GM21526 (cell line): ENCODE results near the gene NCOA7.

Experiments
- ATAC-seq: cut with Tn5 transposase; IDR thresholded peaks from one replicate; pipeline ENCODE4 v1.9.1; 2021; ENCODE audit warnings: moderate library complexity; ENCODE audit not compliant: unreplicated experiment, low FRiP score

NCOA7 gene

DNA sequence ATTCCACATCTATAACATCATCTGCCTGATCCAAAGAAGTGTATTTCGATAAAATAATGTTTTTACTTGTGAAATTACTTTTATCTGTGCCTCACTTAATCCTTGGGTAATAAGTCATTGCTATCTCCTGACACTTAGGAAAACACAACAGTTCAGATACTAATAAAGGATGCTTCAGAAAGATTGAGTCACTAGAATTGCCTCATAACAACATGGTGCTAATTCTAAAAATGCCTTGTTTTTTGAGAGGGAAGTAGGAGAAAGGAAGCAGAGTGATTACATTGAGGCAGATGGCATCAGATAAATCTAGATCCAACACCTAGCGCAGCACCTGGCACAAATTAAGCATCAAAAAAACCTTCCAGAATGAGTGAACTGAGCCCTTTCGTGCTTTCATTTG is 69.0 kb downstream of the NCOA7 start:
- no peak for ATAC-seq

DNA sequence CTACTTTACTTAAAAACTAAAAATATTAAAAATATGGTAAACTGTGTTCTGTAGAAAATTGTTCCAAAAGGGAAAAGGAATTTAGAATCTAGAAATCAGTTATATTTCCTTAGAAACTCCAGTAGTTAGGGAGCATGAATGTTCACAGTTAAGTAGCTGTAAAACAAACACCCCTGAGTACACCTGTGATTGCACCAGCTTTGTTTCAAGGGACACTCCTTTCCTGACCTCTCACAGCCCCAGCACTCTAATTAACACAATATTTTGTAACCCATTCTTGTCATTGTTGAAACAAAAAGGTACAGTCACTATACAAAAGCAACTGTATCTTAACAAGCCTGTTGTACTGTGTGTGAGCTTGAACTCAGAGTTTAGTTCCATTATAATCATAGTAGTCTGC is 72.3 kb downstream of the NCOA7 start:
- no peak for ATAC-seq

- no peak for ATAC-seq
Measured at GRCh38 chr6:125865015-125865414, 74.3 kb downstream of the NCOA7 start.

- ATAC-seq = no peak
Measured at GRCh38 chr6:125866433-125866832, 75.7 kb downstream of the NCOA7 start.

GRCh38 chr6:125867483-125867942 is 76.8 kb downstream of the NCOA7 start:
- ATAC-seq = no peak

GRCh38 chr6:125868252-125868651 is 77.5 kb downstream of the NCOA7 start:
- ATAC-seq = no peak

DNA sequence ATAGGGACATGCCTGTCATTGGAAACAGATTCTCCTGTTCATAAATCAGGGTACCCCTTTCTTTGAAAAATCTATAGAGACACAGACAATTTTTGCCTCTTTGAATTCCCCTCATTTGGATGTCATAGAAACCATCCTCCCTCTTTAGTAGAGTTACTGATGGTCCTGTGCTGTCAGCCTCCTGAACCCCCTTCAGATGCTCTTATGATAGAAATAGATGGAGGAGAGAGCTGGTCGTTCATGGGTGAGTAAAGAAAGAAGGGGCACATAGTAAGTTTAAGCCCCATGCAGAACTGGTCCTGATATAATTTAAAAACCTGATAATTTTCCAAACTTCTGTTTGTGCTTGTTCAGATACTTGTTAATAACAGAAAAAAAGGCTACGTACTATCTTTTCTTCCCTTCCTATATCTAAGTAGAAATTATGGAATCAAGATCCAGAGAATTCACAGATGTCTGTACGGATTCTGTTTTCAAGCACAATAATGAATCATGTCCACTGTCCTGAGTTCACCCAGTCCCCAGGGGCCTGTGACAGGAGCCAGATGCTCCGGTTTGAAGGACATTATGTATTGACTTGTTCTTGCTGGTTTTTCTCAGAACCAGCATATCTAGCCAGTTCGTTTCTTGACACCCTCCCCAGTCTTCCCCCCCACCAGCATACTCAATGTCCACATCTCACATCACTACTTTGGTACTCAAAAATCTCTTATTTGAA is 78.1 kb downstream of the NCOA7 start:
- ATAC-seq = no peak

DNA sequence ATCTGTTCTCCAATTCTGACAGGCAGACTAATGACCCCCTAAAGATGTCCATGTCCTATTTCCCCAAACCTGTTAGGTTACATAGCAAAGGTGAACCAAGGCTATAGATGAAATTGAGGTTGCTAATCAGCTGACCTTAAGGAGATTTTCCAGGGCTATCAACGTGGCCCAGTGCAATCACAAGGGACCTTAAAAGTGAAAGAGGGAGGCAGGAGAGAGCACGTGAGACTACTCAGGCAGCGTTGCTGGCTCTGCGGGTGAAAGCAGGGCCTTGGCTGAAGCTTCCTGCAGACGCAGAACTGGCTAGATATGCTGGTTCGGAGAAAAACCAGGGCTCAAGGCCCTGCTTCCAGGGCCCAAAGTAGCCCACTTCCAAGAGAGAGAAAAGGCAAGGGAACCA is 78.7 kb downstream of the NCOA7 start:
- no peak for ATAC-seq

DNA sequence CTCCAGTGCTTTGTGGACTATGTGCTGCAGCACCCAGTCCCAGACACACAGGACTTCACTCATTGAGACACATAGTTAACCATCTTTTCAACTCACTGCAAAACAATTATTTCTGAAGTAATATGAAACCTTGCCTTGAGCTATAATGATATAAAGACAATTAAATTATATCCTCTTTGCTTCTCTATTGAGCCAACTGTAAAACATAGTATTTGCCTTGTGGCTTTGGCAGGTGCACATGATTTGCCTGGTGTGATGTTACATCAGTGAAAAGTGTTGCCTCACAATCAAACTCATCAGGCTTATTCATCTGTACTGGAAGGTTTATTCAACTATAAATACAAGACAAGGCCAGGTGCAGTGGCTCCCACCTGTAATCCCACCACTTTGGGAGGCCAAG is 80.6 kb downstream of the NCOA7 start:
- ATAC-seq = no peak

DNA sequence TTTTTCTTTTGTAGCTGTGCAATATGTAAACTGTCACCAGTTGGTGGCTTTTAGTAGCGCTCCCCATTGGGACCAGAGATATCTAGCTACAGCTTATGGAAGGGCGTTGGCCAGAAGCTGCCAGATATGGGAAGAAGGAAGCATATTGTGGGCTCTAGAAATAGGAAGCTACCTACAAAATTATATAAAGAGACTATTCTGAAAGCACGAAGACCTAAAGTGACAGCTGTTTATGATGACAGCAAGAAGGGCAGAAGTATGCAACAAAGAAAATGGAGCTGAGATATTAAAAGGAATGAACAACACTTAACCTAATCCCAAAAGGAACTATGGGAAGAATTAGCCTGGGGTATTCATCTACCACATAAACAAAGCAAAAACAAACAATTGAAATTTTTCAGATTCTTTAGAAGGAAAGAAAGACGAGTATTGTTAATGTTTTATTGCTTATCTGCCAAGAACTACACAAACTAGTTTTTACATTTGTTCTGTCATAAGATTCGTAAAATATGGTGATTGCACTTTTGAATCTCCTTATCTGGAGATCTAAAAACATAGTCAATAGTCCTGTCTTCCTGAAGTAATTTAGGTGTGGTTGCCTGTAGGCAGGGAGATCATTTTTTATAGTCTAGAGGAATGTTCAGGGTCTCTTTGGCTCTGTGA is 81.6 kb downstream of the NCOA7 start:
- no peak for ATAC-seq

- ATAC-seq = no peak
Measured at GRCh38 chr6:125882243-125882642, 91.5 kb downstream of the NCOA7 start.

DNA sequence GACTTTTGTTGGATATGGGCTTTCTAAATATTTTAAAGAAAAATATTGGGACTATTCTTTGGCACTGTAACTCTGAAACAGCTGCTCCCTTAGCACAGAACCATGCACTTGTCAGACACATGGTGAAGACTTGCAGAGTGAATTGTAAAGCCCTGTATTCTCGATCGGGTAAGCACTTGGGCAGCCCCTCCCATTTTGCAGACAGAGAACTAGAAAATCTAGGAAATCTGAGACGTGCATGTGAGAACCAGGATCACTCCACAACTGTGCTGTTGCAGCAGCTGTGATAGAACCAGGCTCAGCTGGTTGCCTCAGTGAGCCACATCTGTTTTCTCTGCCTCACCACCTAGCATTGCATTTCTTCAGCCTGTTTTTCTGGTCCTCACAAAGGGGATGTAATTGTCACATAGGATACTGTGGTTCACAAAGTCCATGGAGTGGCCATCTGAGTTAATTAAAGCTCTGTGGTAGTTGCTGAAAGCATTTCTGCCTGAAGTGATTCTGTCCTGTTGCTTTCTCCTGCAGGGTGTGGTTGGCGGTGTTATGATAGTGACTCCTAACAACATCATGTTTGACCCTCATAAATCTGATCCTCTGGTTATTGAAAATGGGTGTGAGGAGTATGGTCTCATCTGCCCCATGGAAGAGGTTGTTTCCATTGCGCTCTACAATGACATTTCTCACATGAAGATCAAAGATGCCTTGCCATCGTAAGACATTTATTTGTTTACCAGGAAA is 94.0 kb downstream of the NCOA7 start:
- no peak for ATAC-seq

DNA sequence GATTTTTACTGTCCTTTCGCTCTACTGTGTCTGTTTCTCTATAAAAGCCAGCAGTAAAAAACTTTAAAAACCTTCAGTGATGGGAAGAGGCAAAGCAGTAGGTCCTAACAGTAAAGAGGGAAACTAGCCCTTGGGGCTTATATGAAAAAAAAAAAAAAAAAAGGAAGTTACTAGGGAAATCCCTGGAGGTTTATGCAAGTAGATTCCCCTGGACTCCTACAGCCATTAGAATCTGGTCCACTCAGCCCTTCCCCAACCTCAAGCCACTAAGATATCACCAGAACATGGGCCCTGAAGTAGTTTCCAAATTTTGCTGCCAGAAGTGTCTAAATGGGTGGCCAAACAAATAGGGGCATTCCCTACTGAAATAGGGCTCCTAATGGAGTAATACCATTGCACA is 95.3 kb downstream of the NCOA7 start:
- no peak for ATAC-seq

DNA sequence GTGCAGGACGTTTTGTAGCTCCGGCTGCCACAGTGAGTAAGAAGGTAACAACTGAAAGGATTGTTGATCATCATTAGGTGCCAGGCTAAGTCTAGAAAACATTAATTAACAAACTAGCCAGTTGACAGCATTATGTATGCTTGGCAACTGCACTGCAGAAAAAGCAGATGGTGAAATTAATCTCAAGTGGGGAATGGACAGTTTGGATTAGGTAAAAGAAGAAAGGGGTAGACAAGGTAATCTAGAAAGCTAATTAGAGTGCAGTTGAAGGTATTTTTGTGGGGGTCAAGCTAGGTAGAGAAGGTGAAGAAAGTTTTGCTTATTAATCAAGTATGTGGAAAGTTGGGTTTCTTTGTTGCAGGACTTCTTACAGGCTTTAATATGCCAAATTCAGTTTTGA is 96.2 kb downstream of the NCOA7 start:
- no peak for ATAC-seq

DNA sequence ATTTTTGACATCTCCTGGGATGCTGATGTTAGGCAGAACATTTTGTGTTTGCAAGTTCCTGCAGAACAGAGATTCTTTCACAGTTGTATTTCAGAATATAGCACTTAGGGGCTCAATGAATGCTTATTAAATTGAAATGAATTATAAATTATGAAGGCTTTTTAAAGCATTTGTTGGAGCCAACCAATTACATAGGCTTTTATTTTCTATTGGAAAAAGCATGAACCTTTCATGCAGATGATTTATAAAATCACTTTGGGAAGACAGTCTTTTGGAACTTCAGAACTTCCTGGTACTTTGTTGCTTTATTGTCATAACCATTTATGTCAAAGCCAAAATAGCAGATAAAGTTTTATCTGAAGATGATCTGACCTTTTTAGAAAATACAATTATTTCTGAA is 96.6 kb downstream of the NCOA7 start:
- no peak for ATAC-seq

DNA sequence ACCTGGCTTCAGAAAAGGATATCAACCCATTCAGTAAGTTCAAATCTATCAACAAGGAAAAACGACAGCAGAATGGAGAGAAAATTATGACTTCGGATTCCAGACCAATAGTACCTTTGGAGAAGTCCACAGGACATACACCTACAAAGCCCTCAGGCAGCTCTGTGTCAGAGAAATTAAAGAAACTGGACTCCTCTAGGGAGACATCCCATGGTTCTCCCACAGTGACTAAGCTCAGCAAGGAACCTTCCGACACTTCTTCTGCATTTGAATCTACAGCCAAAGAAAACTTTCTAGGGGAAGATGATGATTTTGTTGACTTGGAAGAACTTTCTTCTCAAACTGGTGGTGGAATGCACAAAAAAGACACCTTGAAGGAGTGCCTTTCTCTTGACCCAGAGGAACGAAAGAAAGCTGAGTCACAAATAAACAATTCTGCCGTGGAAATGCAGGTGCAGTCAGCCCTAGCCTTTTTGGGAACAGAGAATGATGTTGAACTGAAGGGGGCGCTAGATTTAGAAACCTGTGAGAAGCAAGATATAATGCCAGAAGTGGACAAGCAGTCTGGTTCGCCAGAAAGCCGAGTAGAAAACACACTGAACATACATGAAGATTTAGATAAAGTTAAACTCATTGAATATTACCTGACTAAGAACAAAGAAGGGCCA is 98.4 kb downstream of the NCOA7 start:
- ATAC-seq = no peak

- ATAC-seq = no peak
Measured at GRCh38 chr6:125899726-125900182, 109.0 kb downstream of the NCOA7 start.

GRCh38 chr6:125904871-125905270 is 114.1 kb downstream of the NCOA7 start:
- ATAC-seq = peak; percentile 41

DNA sequence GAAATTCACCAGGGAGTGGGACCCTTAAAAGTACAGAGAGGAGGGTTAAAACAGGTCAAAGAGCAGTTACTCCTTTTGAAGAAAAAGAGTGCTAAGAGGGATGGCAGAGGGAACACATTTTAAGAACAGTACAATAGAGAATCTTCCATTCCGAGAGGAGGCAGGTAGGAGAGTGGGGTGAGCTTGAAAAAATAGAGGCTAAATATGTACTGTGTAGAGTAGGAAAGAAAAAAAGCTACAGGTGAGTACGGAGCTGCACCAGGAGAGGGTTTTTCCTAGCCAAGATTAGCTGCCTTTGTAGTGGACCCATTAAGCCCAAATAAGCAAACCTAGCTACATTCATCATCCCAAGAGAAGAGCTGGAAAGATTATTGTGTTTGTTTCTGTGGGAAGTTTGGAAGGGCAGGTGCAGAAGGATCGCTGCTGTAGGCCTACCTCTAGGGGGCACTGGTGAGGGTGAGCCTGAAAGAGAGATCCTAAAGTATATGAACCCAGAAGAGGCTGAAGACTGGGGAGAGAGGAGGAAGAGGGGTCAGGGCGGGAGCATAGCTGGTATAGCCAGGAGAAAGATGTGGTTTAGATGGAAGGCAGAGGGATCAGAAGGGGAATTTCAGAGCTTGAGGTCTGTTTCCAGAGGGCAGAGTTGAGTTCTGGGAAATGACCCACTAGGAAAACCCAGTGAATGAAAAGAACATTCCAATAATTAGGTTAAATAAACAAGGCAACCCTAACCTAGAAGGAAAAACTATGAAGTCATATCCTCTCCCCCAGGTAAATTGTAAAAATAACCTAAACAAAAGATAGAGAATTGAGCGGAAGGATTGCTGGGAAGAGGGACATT is 115.6 kb downstream of the NCOA7 start:
- ATAC-seq = no peak

- ATAC-seq = peak; percentile 96
Measured at GRCh38 chr6:125910527-125910926, 119.8 kb downstream of the NCOA7 start.
